Left forelimb (tissue), 1 donor: ENCODE results near the gene GTF2H3.
"Not testable (repeated sequence)": the region's sequence is repeated elsewhere in the genome, so short reads cannot be mapped to it uniquely, and the experiment has no call there.

ENCODE experiments used
- DNase-seq: peaks from one replicate; pipeline ENCODE4 v3.0.0-alpha.2; 2018; ENCODE audit warnings: low spot score

GTF2H3 gene

GRCh38 chr12:123633379-123634141 lies at the start of gene GTF2H3, which contains the start of gene EIF2B1:
TSS of gene GTF2H3 (plus strand) at chr12:123633829. CDS start at chr12:123633860, 31 bp downstream.
TSS of gene EIF2B1 (minus strand) at chr12:123633686. CDS start at chr12:123633557, 129 bp downstream.
- peak; percentile 99 for DNase-seq

GRCh38 chr12:123591702-123592481 lies 41.7 kb upstream of the GTF2H3 start:
- DNase-seq: no peak

- DNase-seq: no peak
These were observed 37.9 kb upstream of the GTF2H3 start for GRCh38 chr12:123595729-123596128.

GRCh38 chr12:123597100-123597499 lies 36.5 kb upstream of the GTF2H3 start:
- no peak for DNase-seq

- no peak for DNase-seq
These were observed 35.1 kb upstream of the GTF2H3 start for GRCh38 chr12:123598522-123598921.

GRCh38 chr12:123599310-123599709 lies 34.3 kb upstream of the GTF2H3 start:
- no peak for DNase-seq

- no peak for DNase-seq
These were observed 33.9 kb upstream of the GTF2H3 start for GRCh38 chr12:123599721-123600120.

GRCh38 chr12:123601602-123602489 lies 31.8 kb upstream of the GTF2H3 start, which contains the start of gene DDX55:
TSS of gene DDX55 (plus strand) at chr12:123602099. CDS start at chr12:123602149, 50 bp downstream.
- DNase-seq: peak; percentile 90

GRCh38 chr12:123602651-123603195 lies 30.9 kb upstream of the GTF2H3 start:
- no peak for DNase-seq

- not testable (repeated sequence) for DNase-seq
These were observed 30.1 kb upstream of the GTF2H3 start for GRCh38 chr12:123603495-123603894.

- no peak for DNase-seq
These were observed 25.9 kb upstream of the GTF2H3 start for GRCh38 chr12:123607756-123608155.

- no peak for DNase-seq
These were observed 25.4 kb upstream of the GTF2H3 start for GRCh38 chr12:123608182-123608581.

- DNase-seq: no peak
These were observed 19.5 kb upstream of the GTF2H3 start for GRCh38 chr12:123614110-123614509.

GRCh38 chr12:123614531-123614930 lies 19.1 kb upstream of the GTF2H3 start:
- no peak for DNase-seq

- no peak for DNase-seq
These were observed 16.5 kb upstream of the GTF2H3 start for GRCh38 chr12:123617144-123617543.

- no peak for DNase-seq
These were observed 16.0 kb upstream of the GTF2H3 start for GRCh38 chr12:123617580-123617979.

GRCh38 chr12:123621101-123621500 lies 12.5 kb upstream of the GTF2H3 start:
- no peak for DNase-seq

- DNase-seq: no peak
These were observed 11.8 kb upstream of the GTF2H3 start for GRCh38 chr12:123621619-123622530.

- DNase-seq: no peak
These were observed 523 bp downstream of the GTF2H3 start for GRCh38 chr12:123634142-123634561.

- no peak for DNase-seq
These were observed 10.3 kb downstream of the GTF2H3 start for GRCh38 chr12:123643911-123644310.

GRCh38 chr12:123645380-123645779 lies 11.8 kb downstream of the GTF2H3 start:
- DNase-seq: no peak
